ENCODE results near the gene DBI. TPM values are rescaled to one million over a fixed set of nuclear protein-coding genes. Genes with fewer than 3 reads are reported as not detected.

The DBI gene
- total and polyA plus RNA-seq, 2 of the 8 experiments (the other 6 are each of a cell fraction or from before 2014, with no cell fraction given): 180 to 212 TPM

- FAIRE-seq (no peak), DNase-seq (ENCODE audit: low read depth in 1 of 2, low spot score in 2 of 2) (no peak)
- ChIA-PET POLR2A (ENCODE audit: partially characterized antibody) (no interaction called here), CTCF (ENCODE audit: partially characterized antibody) (interaction anchor here (0.9 kb wide), 1 partner anchor 11 kb away, joined by 3 read pairs; no protein-coding TSS in a partner anchor)
- Histone ChIP-seq H3K23me2 (ENCODE audit: low read depth, low read length) (no peaks in the 10 kb centered on the region), H4K5ac (ENCODE audit: insufficient read length, low read depth, low read length) (no peak overlapping the region), H4K8ac (ENCODE audit: extremely low read depth, insufficient read depth, low read length) (no peak overlapping the region), H3K4me3 (ENCODE audit: extremely low read depth in 1 of 4, insufficient read depth in 2 of 4, low read depth in 3 of 4, low read length in 4 of 4) (no peak overlapping the region), H3K18ac (ENCODE audit: extremely low read depth, low read length) (no peak overlapping the region), H3K14ac (ENCODE audit: insufficient read length) (no peak overlapping the region), H3K4ac (replicated peaks; ENCODE audit: insufficient read length, low read depth, low read length) (no peak overlapping the region), H3K36me3 (ENCODE audit: control insufficient read depth in 2 of 4, insufficient read depth in 4 of 4, low read length in 3 of 4) (no peaks in the 10 kb centered on the region), H2AFZ (ENCODE audit: low read length) (no peak overlapping the region), H3K23ac (ENCODE audit: insufficient read length) (no peak overlapping the region), H3K9ac (replicated peaks in 1 of 4; ENCODE audit: extremely low read depth in 1 of 4, low read depth in 3 of 4, low read length in 3 of 4) (no peak overlapping the region), H2BK5ac (ENCODE audit: low read depth, low read length) (no peak overlapping the region), H3K79me1 (ENCODE audit: low read depth, low read length) (no peaks in the 10 kb centered on the region), H2BK12ac (ENCODE audit: low read depth, low read length) (no peak overlapping the region), H4K91ac (replicated peaks; ENCODE audit: insufficient read length, low read length) (no peak overlapping the region), H2BK20ac (ENCODE audit: low read length) (no peak overlapping the region), H3K9me3 (ENCODE audit: insufficient read depth in 2 of 2, low read depth in 1 of 2, low read length in 1 of 2) (peaks cover 10 to 15% of the 10 kb centered on the region in 2 experiments; a peak in 3 of 4 replicates), H3K4me2 (ENCODE audit: insufficient read depth in 1 of 2, low read depth in 2 of 2, low read length in 2 of 2) (no peak overlapping the region), H3K4me1 (replicated peaks in 1 of 4; ENCODE audit: control insufficient read depth in 3 of 4, insufficient read depth in 4 of 4, low read length in 3 of 4) (no peaks in the 10 kb centered on the region), H3K27ac (ENCODE audit: low read depth, low read length) (no peak overlapping the region), H3K79me2 (ENCODE audit: control insufficient read depth in 1 of 2, insufficient read depth in 2 of 2, low read length in 2 of 2) (no peaks in the 10 kb centered on the region), H4K20me1 (replicated peaks in 1 of 2; ENCODE audit: control insufficient read depth in 1 of 2, insufficient read depth in 2 of 2, low read length in 2 of 2) (no peaks in the 10 kb centered on the region), H2BK120ac (replicated peaks; ENCODE audit: low read depth, low read length) (no peak overlapping the region), H2AK5ac (ENCODE audit: low read depth, low read length) (no peak overlapping the region), H3K56ac (replicated peaks; ENCODE audit: insufficient read length, low read depth, low read length) (no peak overlapping the region), H3K27me3 (replicated peaks in 1 of 4; ENCODE audit: control insufficient read depth in 3 of 4, extremely low read depth in 1 of 4, insufficient read depth in 3 of 4, low read length in 3 of 4) (no peaks in the 10 kb centered on the region; a peak in 1 of 7 replicates), H2BK15ac (ENCODE audit: low read length) (no peak overlapping the region)
- TF ChIP-seq TAF1 (IDR thresholded peaks at IDR 0.05; ENCODE audit: low read depth, low read length): no peak
- no peak for TF ChIP-seq NRF1 (IDR thresholded peaks at IDR 0.05; ENCODE audit: low read depth, low read length)
- TF ChIP-seq YY1 (IDR thresholded peaks at IDR 0.05; ENCODE audit: low read depth, low read length): no peak
- 100% methylated on average over 1 of the region's 1 CpG for WGBS, 2 experiments (ENCODE audit: extremely low coverage in 1 of 2, insufficient coverage in 1 of 2, insufficient read length in 1 of 2, insufficient replicate concordance in 2 of 2, low coverage in 1 of 2, low lambda C conversion rate in 2 of 2, missing lambda C conversion rate in 1 of 2)
These were observed 52.3 kb downstream of the DBI start for GRCh38 chr2:119419065-119419464.
